GM21737 (cell line): ENCODE measurements around the gene CD2.

ENCODE experiments used
- ATAC-seq: cut with Tn5 transposase; IDR thresholded peaks from one replicate; pipeline ENCODE4 v1.9.1; 2021; ENCODE audit warnings: mild to moderate bottlenecking, moderate library complexity; ENCODE audit not compliant: unreplicated experiment

Gene CD2

GRCh38 chr1:116759636-116760035, 5.4 kb downstream of the CD2 start:
- ATAC-seq: no peak

- ATAC-seq: no peak
These were observed 6.3 kb downstream of the CD2 start for GRCh38 chr1:116760487-116760886.

- ATAC-seq: no peak
These were observed 6.9 kb downstream of the CD2 start for GRCh38 chr1:116760996-116761665.

GRCh38 chr1:116762281-116762680, 8.1 kb downstream of the CD2 start:
- no peak for ATAC-seq

GRCh38 chr1:116762781-116763115, 8.5 kb downstream of the CD2 start:
- ATAC-seq: no peak

GRCh38 chr1:116763116-116763786, 9.0 kb downstream of the CD2 start:
- no peak for ATAC-seq

GRCh38 chr1:116763787-116764465, 9.7 kb downstream of the CD2 start:
- ATAC-seq: no peak

GRCh38 chr1:116764466-116764898, 10.3 kb downstream of the CD2 start:
- ATAC-seq: no peak

- ATAC-seq: no peak
These were observed 11.0 kb downstream of the CD2 start for GRCh38 chr1:116764906-116765862.

GRCh38 chr1:116765962-116766361, 11.7 kb downstream of the CD2 start:
- no peak for ATAC-seq

- ATAC-seq: no peak
These were observed 12.6 kb downstream of the CD2 start for GRCh38 chr1:116766616-116767469.

- no peak for ATAC-seq
These were observed 13.7 kb downstream of the CD2 start for GRCh38 chr1:116767782-116768382.

- no peak for ATAC-seq
These were observed 14.3 kb downstream of the CD2 start for GRCh38 chr1:116768416-116769103.

- no peak for ATAC-seq
These were observed 14.8 kb downstream of the CD2 start for GRCh38 chr1:116769104-116769452.

- peak; percentile 86 for ATAC-seq
These were observed 15.3 kb downstream of the CD2 start for GRCh38 chr1:116769561-116769977.

GRCh38 chr1:116769994-116770393, 15.8 kb downstream of the CD2 start:
- ATAC-seq: no peak

GRCh38 chr1:116770625-116771024, 16.4 kb downstream of the CD2 start:
- ATAC-seq: no peak

- ATAC-seq: no peak
These were observed 17.9 kb downstream of the CD2 start for GRCh38 chr1:116771997-116772647.

- no peak for ATAC-seq
These were observed 18.4 kb downstream of the CD2 start for GRCh38 chr1:116772648-116773045.
